ENCODE data around the gene BTBD7. TPM values are rescaled to one million over a fixed set of nuclear protein-coding genes. Genes with fewer than 3 reads are reported as not detected.

Gene BTBD7
- total and polyA plus RNA-seq, 2 experiments from 2014 or later = 24.4 to 32.8 TPM

DNA sequence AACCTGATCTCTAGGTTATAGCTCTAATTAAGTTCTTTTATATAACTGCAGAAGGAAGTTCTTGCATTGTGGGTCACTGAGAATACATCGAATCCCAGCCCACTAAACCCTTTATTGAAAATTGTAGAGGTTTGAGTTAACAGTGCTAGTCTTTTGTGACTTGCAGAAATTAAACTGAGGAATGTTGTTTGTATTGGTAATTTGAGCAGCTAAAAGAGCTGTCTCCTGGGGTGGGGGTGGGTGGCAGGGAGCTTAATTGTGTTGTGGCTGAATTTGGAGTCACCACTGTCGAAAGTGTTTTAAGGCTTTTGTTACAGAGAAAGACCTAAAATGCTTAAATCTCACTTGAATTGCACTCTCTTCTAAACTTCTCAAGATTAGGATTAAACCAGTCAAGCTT, 11.0 kb upstream of the BTBD7 start:
- H3K4me3 Mint-ChIP-seq = peak overlapping the region; percentile 37; the same call in 2 of the 3 replicates
- Histone ChIP-seq H3K9me2 (ENCODE audit: insufficient read depth) (peaks cover 9% of the 10 kb centered on the region), H3K27ac (ENCODE audit: low read depth) (peak overlapping the region; percentile 97), H2AFZ (peak overlapping the region; percentile 6; the same call in 1 of the 2 replicates), H3K4me3 (peak overlapping the region; percentile 35), H3K79me2 (replicated peaks; ENCODE audit: insufficient read depth) (no peaks in the 10 kb centered on the region), H3K36me3 (ENCODE audit: insufficient read depth) (peaks cover 15% of the 10 kb centered on the region; the same call in 1 of the 2 replicates), H3K4me2 (peak overlapping the region; percentile 58), H3F3A (replicated peaks; ENCODE audit: low read depth) (peaks cover 10% of the 10 kb centered on the region; the same call in 1 of the 2 replicates), H3K27me3 (ENCODE audit: insufficient read depth) (no peaks in the 10 kb centered on the region), H3K4me1 (ENCODE audit: insufficient read depth) (peaks cover 29% of the 10 kb centered on the region), H4K20me1 (replicated peaks; ENCODE audit: insufficient read depth) (no peaks in the 10 kb centered on the region)
- peaks cover 24% of the 10 kb centered on the region for H3K4me1 Mint-ChIP-seq
- peak; percentile 75 for DNase-seq (ENCODE audit: low spot score)
- peak overlapping the region; percentile 94 for H3K27ac Mint-ChIP-seq
- peaks cover 8% of the 10 kb centered on the region for H3K27me3 Mint-ChIP-seq (ENCODE audit: insufficient read depth, low read depth, poor library complexity)
- ATAC-seq = peak; percentile 82
- H3K9me3 Mint-ChIP-seq = peaks cover 63% of the 10 kb centered on the region
- H3K36me3 Mint-ChIP-seq (ENCODE audit: low read depth) = peaks cover 54% of the 10 kb centered on the region
- TF ChIP-seq EZH2phosphoT487 (IDR thresholded peaks at IDR 0.05; ENCODE audit: unreplicated experiment) (no peak), JUNB (IDR thresholded peaks at IDR 0.05; ENCODE audit: unreplicated experiment) (no peak), EZH2 (IDR thresholded peaks at IDR 0.05; ENCODE audit: low read depth, unreplicated experiment) (no peak), CREB1 (CRISPR knock-in tag; IDR thresholded peaks at IDR 0.05; ENCODE audit: low read depth) (no peak), STAT1 (IDR thresholded peaks at IDR 0.05; ENCODE audit: unreplicated experiment) (no peak)

DNA sequence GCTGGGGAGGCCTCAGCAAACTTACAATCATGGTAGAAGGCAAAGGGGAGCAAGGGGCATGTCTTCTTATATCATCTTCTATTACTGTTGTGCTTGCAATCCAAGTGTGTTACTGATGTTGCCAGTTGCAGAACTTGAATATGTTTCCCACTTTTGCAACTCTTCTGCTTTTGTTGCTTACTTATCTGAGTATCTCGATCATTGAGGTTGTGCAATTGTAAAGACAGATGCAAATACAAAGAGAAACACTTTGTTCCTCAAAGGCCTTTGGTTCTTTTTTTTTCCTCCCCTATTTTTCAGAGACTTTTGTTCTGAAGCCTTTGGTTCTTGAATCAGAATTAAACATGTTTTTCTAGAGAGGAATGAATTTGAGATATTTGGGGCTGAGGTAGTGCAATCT, 10.4 kb upstream of the BTBD7 start:
- DNase-seq (ENCODE audit: low spot score) (no peak), ATAC-seq (no peak)
- peaks cover 8% of the 10 kb centered on the region for H3K27me3 Mint-ChIP-seq (ENCODE audit: insufficient read depth, low read depth, poor library complexity)
- Histone ChIP-seq H3K36me3 (ENCODE audit: insufficient read depth) (peaks cover 15% of the 10 kb centered on the region; the same call in 1 of the 2 replicates), H3K9me2 (ENCODE audit: insufficient read depth) (peaks cover 9% of the 10 kb centered on the region), H3K4me3 (peak overlapping the region; percentile 13; the same call in 1 of the 2 replicates), H2AFZ (no peak overlapping the region), H3K4me1 (ENCODE audit: insufficient read depth) (peaks cover 29% of the 10 kb centered on the region), H4K20me1 (replicated peaks; ENCODE audit: insufficient read depth) (no peaks in the 10 kb centered on the region), H3K4me2 (peak overlapping the region; percentile 58), H3K27ac (ENCODE audit: low read depth) (peak overlapping the region; percentile 97), H3F3A (replicated peaks; ENCODE audit: low read depth) (peaks cover 10% of the 10 kb centered on the region; the same call in 1 of the 2 replicates), H3K79me2 (replicated peaks; ENCODE audit: insufficient read depth) (no peaks in the 10 kb centered on the region), H3K27me3 (ENCODE audit: insufficient read depth) (no peaks in the 10 kb centered on the region)
- TF ChIP-seq POLR2AphosphoS5 (IDR thresholded peaks at IDR 0.05; ENCODE audit: low read depth) = no peak
- H3K9me3 Mint-ChIP-seq = peaks cover 68% of the 10 kb centered on the region
- H3K4me1 Mint-ChIP-seq = peaks cover 24% of the 10 kb centered on the region
- H3K4me3 Mint-ChIP-seq = peak overlapping the region; percentile 37; the same call in 1 of the 3 replicates
- peak overlapping the region; percentile 94 for H3K27ac Mint-ChIP-seq
- H3K36me3 Mint-ChIP-seq (ENCODE audit: low read depth) = peaks cover 58% of the 10 kb centered on the region

DNA sequence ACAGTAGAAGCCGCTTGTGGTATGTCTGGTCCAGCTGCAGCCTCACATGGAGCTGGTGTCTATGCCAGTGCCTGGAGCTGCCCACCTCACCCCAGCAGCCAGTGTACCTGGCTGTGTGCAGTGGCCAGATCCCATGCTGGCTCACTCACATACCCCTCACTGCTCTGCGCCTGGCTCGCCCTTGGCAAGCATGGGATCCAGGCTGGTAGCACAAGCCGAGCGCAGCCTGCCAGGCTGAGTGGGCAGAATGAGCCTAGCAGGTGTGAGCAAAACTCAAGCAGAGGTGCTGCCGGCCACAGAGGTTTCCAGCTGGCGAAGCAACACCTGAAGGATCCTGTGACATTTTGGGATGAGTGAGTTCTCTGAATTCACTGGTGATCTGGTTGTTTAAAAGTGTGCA, 5.0 kb upstream of the BTBD7 start:
- Histone ChIP-seq H3K4me2 (no peak overlapping the region), H2AFZ (no peak overlapping the region), H3K36me3 (ENCODE audit: insufficient read depth) (peaks cover 25% of the 10 kb centered on the region), H4K20me1 (replicated peaks; ENCODE audit: insufficient read depth) (no peaks in the 10 kb centered on the region), H3K4me3 (no peak overlapping the region), H3K9me2 (ENCODE audit: insufficient read depth) (no peaks in the 10 kb centered on the region), H3K27ac (ENCODE audit: low read depth) (no peak overlapping the region), H3K27me3 (ENCODE audit: insufficient read depth) (no peaks in the 10 kb centered on the region), H3F3A (replicated peaks; ENCODE audit: low read depth) (peaks cover 10% of the 10 kb centered on the region; the same call in 1 of the 2 replicates), H3K4me1 (ENCODE audit: insufficient read depth) (peaks cover 13% of the 10 kb centered on the region), H3K79me2 (replicated peaks; ENCODE audit: insufficient read depth) (no peaks in the 10 kb centered on the region; the same call in 1 of the 2 replicates)
- Mint-ChIP-seq H3K27ac (no peak overlapping the region), H3K36me3 (ENCODE audit: low read depth) (peaks cover 66% of the 10 kb centered on the region), H3K9me3 (peaks cover 63% of the 10 kb centered on the region), H3K4me1 (peaks cover 21% of the 10 kb centered on the region), H3K4me3 (no peak overlapping the region), H3K27me3 (ENCODE audit: insufficient read depth, low read depth, poor library complexity) (peaks cover 22% of the 10 kb centered on the region)
- no peak for DNase-seq (ENCODE audit: low spot score)
- ATAC-seq = no peak
- TF ChIP-seq, protein P1, sequence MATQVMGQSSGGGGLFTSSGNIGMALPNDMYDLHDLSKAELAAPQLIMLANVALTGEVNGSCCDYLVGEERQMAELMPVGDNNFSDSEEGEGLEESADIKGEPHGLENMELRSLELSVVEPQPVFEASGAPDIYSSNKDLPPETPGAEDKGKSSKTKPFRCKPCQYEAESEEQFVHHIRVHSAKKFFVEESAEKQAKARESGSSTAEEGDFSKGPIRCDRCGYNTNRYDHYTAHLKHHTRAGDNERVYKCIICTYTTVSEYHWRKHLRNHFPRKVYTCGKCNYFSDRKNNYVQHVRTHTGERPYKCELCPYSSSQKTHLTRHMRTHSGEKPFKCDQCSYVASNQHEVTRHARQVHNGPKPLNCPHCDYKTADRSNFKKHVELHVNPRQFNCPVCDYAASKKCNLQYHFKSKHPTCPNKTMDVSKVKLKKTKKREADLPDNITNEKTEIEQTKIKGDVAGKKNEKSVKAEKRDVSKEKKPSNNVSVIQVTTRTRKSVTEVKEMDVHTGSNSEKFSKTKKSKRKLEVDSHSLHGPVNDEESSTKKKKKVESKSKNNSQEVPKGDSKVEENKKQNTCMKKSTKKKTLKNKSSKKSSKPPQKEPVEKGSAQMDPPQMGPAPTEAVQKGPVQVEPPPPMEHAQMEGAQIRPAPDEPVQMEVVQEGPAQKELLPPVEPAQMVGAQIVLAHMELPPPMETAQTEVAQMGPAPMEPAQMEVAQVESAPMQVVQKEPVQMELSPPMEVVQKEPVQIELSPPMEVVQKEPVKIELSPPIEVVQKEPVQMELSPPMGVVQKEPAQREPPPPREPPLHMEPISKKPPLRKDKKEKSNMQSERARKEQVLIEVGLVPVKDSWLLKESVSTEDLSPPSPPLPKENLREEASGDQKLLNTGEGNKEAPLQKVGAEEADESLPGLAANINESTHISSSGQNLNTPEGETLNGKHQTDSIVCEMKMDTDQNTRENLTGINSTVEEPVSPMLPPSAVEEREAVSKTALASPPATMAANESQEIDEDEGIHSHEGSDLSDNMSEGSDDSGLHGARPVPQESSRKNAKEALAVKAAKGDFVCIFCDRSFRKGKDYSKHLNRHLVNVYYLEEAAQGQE (IDR thresholded peaks at IDR 0.05; ENCODE audit: unreplicated experiment) = no peak
- TF ChIP-seq POLR2AphosphoS5 (IDR thresholded peaks at IDR 0.05; ENCODE audit: low read depth) = no peak
- TF ChIP-seq, protein P2, sequence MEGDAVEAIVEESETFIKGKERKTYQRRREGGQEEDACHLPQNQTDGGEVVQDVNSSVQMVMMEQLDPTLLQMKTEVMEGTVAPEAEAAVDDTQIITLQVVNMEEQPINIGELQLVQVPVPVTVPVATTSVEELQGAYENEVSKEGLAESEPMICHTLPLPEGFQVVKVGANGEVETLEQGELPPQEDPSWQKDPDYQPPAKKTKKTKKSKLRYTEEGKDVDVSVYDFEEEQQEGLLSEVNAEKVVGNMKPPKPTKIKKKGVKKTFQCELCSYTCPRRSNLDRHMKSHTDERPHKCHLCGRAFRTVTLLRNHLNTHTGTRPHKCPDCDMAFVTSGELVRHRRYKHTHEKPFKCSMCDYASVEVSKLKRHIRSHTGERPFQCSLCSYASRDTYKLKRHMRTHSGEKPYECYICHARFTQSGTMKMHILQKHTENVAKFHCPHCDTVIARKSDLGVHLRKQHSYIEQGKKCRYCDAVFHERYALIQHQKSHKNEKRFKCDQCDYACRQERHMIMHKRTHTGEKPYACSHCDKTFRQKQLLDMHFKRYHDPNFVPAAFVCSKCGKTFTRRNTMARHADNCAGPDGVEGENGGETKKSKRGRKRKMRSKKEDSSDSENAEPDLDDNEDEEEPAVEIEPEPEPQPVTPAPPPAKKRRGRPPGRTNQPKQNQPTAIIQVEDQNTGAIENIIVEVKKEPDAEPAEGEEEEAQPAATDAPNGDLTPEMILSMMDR (conservative IDR thresholded peaks at IDR 0.05; ENCODE audit: low read depth in 2 of 2) = no peak
- no peak for TF ChIP-seq ZNF331 (CRISPR knock-in tag; IDR thresholded peaks at IDR 0.05; ENCODE audit: low read depth)

Measured in GM23338 (cell line).